Measurements from ENCODE around the gene KCNH8.

The KCNH8 gene

GRCh38 chr3:19489936-19490335 is 341.6 kb downstream of the KCNH8 start:
- H4K20me1 ChIP-seq (ENCODE audit: control insufficient read depth, insufficient read depth, low read depth, low read length), result no peaks in the 10 kb centered on the region
- 0 out of 2 replicates have a peak, but pooled peaks cover 3% of the 10 kb centered on the region for H3K4me1 ChIP-seq (ENCODE audit: control insufficient read depth, low read length)
- no peak overlapping the region for H3K4me3 ChIP-seq (ENCODE audit: low read length)
- no peaks in the 10 kb centered on the region for H3K79me2 ChIP-seq (ENCODE audit: control insufficient read depth, low read length)
- no peak overlapping the region for H3K4me2 ChIP-seq (ENCODE audit: low read length)
- H3K36me3 ChIP-seq (ENCODE audit: control insufficient read depth, low read length), result no peaks in the 10 kb centered on the region
- H3K9me3 ChIP-seq (ENCODE audit: control insufficient read depth, insufficient read depth, low read length), result no peaks in the 10 kb centered on the region
- H3F3A ChIP-seq (ENCODE audit: control insufficient read depth, insufficient read depth), result no peaks in the 10 kb centered on the region
- no peaks in the 10 kb centered on the region for H3K27me3 ChIP-seq (ENCODE audit: control insufficient read depth, low read length)
- TF ChIP-seq CTCF (IDR thresholded peaks at IDR 0.05; ENCODE audit: low read depth, low read length, poor library complexity, severe bottlenecking), result no peak
- no peak for TF ChIP-seq EZH2phosphoT487 (IDR thresholded peaks at IDR 0.05; ENCODE audit: borderline replicate concordance, low read length)
- no peaks in the 10 kb centered on the region for H3K9me2 ChIP-seq (replicated peaks; ENCODE audit: control insufficient read depth, low read length)
- no peak overlapping the region for H3K27ac ChIP-seq (ENCODE audit: low read depth, low read length)

DNA sequence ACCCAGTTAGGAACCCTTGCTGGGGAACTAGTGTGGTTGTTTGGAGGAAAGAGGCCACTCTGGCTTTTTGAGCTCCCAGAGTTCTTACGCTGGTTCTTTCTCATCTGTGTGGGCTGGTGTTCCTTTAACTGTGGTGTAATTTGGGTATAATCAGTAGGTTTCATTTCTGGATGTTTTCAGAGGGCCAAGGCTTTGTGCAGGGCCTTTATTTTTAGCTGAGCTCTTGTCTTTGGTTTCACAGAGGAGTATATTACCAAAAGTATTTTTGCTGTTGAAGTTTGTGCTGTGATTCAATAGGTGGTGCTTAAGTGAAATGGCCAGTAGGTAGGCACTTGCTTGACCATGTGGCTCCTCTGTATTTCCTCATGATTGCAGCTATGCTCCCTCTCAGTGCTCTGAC is 357.9 kb downstream of the KCNH8 start:
- TF ChIP-seq EZH2phosphoT487 (IDR thresholded peaks at IDR 0.05; ENCODE audit: borderline replicate concordance, low read length) (no peak), CTCF (IDR thresholded peaks at IDR 0.05; ENCODE audit: low read depth, low read length, poor library complexity, severe bottlenecking) (no peak)
- Histone ChIP-seq H3K9me3 (ENCODE audit: control insufficient read depth, insufficient read depth, low read length) (no peaks in the 10 kb centered on the region), H3K36me3 (ENCODE audit: control insufficient read depth, low read length) (no peaks in the 10 kb centered on the region), H3K4me2 (ENCODE audit: low read length) (no peak overlapping the region), H4K20me1 (ENCODE audit: control insufficient read depth, insufficient read depth, low read depth, low read length) (no peaks in the 10 kb centered on the region), H3K27ac (ENCODE audit: low read depth, low read length) (no peak overlapping the region), H3K79me2 (ENCODE audit: control insufficient read depth, low read length) (no peaks in the 10 kb centered on the region), H3K9me2 (replicated peaks; ENCODE audit: control insufficient read depth, low read length) (no peaks in the 10 kb centered on the region), H3F3A (ENCODE audit: control insufficient read depth, insufficient read depth) (no peaks in the 10 kb centered on the region), H3K4me3 (ENCODE audit: low read length) (no peak overlapping the region), H3K4me1 (ENCODE audit: control insufficient read depth, low read length) (no peaks in the 10 kb centered on the region), H3K27me3 (ENCODE audit: control insufficient read depth, low read length) (no peaks in the 10 kb centered on the region)

DNA sequence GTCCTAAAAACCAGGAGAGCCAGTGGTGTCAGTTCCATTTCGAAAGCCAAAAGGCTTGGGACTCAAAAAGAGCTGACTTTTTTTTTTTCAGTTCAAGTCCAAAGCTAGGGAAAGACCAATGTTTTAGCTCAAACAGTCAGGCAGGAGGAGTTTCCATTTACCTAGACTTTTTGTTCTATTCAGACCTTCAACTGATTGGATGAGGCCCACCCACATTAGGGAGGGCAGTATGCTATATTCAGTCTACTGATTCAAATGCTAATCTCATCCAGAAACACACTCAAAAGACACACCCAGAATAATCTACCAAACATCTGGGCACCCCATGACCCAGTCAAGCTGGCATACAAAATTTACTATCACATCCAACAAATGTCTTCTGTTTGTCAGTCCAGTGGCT is 374.0 kb downstream of the KCNH8 start:
- no peaks in the 10 kb centered on the region for H3K79me2 ChIP-seq (ENCODE audit: control insufficient read depth, low read length)
- no peak overlapping the region for H3K27ac ChIP-seq (ENCODE audit: low read depth, low read length)
- H3K9me2 ChIP-seq (replicated peaks; ENCODE audit: control insufficient read depth, low read length), result no peaks in the 10 kb centered on the region
- peaks cover 28% of the 10 kb centered on the region for H3K4me1 ChIP-seq (ENCODE audit: control insufficient read depth, low read length)
- H3F3A ChIP-seq (ENCODE audit: control insufficient read depth, insufficient read depth), result no peaks in the 10 kb centered on the region
- H3K4me2 ChIP-seq (ENCODE audit: low read length), result no peak overlapping the region
- no peak overlapping the region for H3K4me3 ChIP-seq (ENCODE audit: low read length)
- no peaks in the 10 kb centered on the region for H4K20me1 ChIP-seq (ENCODE audit: control insufficient read depth, insufficient read depth, low read depth, low read length)
- H3K27me3 ChIP-seq (ENCODE audit: control insufficient read depth, low read length), result no peaks in the 10 kb centered on the region
- TF ChIP-seq EZH2phosphoT487 (IDR thresholded peaks at IDR 0.05; ENCODE audit: borderline replicate concordance, low read length) (no peak), CTCF (IDR thresholded peaks at IDR 0.05; ENCODE audit: low read depth, low read length, poor library complexity, severe bottlenecking) (no peak)
- H3K36me3 ChIP-seq (ENCODE audit: control insufficient read depth, low read length), result peaks cover 7% of the 10 kb centered on the region
- H3K9me3 ChIP-seq (ENCODE audit: control insufficient read depth, insufficient read depth, low read length), result no peaks in the 10 kb centered on the region

GRCh38 chr3:19526071-19526470 is 377.8 kb downstream of the KCNH8 start:
- no peak overlapping the region for H3K4me2 ChIP-seq (ENCODE audit: low read length)
- no peak for TF ChIP-seq CTCF (IDR thresholded peaks at IDR 0.05; ENCODE audit: low read depth, low read length, poor library complexity, severe bottlenecking)
- no peak for TF ChIP-seq EZH2phosphoT487 (IDR thresholded peaks at IDR 0.05; ENCODE audit: borderline replicate concordance, low read length)
- H3K9me3 ChIP-seq (ENCODE audit: control insufficient read depth, insufficient read depth, low read length), result no peaks in the 10 kb centered on the region

More at GRCh38 chr3:19526071-19526470, 377.8 kb downstream of the KCNH8 start:
- Histone ChIP-seq H3K4me1 (ENCODE audit: control insufficient read depth, low read length) (peaks cover under 1% of the 10 kb centered on the region), H3K36me3 (ENCODE audit: control insufficient read depth, low read length) (no peaks in the 10 kb centered on the region), H3K4me3 (ENCODE audit: low read length) (no peak overlapping the region), H3K79me2 (ENCODE audit: control insufficient read depth, low read length) (no peaks in the 10 kb centered on the region), H4K20me1 (ENCODE audit: control insufficient read depth, insufficient read depth, low read depth, low read length) (no peaks in the 10 kb centered on the region), H3K27ac (ENCODE audit: low read depth, low read length) (no peak overlapping the region), H3K27me3 (ENCODE audit: control insufficient read depth, low read length) (no peaks in the 10 kb centered on the region), H3K9me2 (replicated peaks; ENCODE audit: control insufficient read depth, low read length) (no peaks in the 10 kb centered on the region), H3F3A (ENCODE audit: control insufficient read depth, insufficient read depth) (no peaks in the 10 kb centered on the region)

Data from DOHH2 (cell line).